Mucosa of stomach (tissue), 1 donor: Measurements from ENCODE around the gene PPP1R14B.

Experiments used
- H3K27me3 ChIP-seq: one replicate; pipeline ENCODE4 v1.7.0; 2013; ENCODE audit warnings: mild to moderate bottlenecking, low read length; ENCODE audit not compliant: control insufficient read depth, insufficient read depth
- H3K36me3 ChIP-seq: one replicate; pipeline ENCODE4 v1.7.0; 2013; ENCODE audit warnings: low read length; ENCODE audit not compliant: control insufficient read depth, insufficient read depth
- H3K4me1 ChIP-seq: one replicate; pipeline ENCODE4 v1.7.0; 2013; ENCODE audit warnings: mild to moderate bottlenecking, low read length; ENCODE audit not compliant: control insufficient read depth, insufficient read depth
- H3K4me3 ChIP-seq: one replicate; pipeline ENCODE4 v1.7.0; 2013; ENCODE audit warnings: low read length
- H3K9ac ChIP-seq: one replicate; pipeline ENCODE4 v1.7.0; 2013; ENCODE audit warnings: mild to moderate bottlenecking, low read length, moderate library complexity
- H3K9me3 ChIP-seq: one replicate; pipeline ENCODE4 v1.7.0; 2013; ENCODE audit warnings: mild to moderate bottlenecking, low read length, moderate library complexity; ENCODE audit not compliant: control insufficient read depth
- donor health status: Pancreatic carcinoma.

The PPP1R14B gene

GRCh38 chr11:64263021-64263946 is 16.5 kb upstream of the PPP1R14B start:
- Histone ChIP-seq H3K9ac (no peak overlapping the region), H3K9me3 (no peaks in the 10 kb centered on the region), H3K36me3 (peaks cover 17% of the 10 kb centered on the region), H3K4me1 (peaks cover 14% of the 10 kb centered on the region), H3K27me3 (no peaks in the 10 kb centered on the region), H3K4me3 (no peak overlapping the region)

DNA sequence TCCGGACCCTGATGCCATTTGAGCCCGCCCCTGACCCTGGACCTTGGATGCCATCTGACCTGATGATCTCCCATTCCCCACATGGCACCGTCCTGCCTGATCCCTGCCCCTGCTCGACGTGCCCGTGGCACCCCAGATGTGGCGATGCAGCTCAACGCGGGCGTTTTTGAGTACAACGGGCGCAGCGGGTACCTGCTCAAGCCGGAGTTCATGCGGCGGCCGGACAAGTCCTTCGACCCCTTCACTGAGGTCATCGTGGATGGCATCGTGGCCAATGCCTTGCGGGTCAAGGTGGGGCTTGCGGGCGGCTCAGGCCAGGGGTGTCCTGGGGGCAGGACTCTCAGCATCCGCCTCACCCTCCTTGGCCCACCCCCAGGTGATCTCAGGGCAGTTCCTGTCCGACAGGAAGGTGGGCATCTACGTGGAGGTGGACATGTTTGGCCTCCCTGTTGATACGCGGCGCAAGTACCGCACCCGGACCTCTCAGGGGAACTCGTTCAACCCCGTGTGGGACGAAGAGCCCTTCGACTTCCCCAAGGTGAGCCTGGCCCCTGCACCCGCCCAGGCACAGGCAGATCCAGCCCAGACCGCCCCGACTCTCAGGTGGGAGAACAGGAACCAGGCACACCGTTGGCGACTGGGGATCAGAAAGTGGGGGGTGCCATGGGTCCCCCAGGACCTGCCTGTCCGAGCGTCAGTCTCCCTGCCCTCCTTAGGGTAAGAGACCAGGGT is 15.7 kb upstream of the PPP1R14B start:
- Histone ChIP-seq H3K4me1 (peaks cover 6% of the 10 kb centered on the region), H3K4me3 (no peak overlapping the region), H3K36me3 (peaks cover 17% of the 10 kb centered on the region), H3K27me3 (no peaks in the 10 kb centered on the region), H3K9me3 (no peaks in the 10 kb centered on the region), H3K9ac (no peak overlapping the region)

DNA sequence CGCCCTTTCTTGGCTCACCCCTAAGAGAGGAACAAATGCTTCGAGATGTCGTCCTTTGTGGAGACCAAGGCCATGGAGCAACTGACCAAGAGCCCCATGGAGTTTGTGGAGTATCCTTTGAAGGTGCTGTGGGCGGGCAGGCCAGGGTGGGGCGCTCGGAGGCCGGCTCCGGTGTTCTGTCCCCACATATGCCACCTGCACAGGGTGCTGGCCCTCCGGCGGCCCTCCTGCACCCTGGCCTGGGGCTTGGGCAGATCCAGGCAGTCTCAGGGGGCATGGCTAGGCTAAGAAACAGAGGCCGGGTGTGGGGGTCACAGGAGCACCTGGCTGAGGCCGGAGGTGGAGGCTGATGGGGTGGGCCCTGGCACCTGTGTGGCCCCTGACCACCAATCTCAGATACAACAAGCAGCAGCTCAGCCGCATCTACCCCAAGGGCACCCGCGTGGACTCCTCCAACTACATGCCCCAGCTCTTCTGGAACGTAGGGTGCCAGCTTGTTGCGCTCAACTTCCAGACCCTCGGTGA is 14.9 kb upstream of the PPP1R14B start:
- Histone ChIP-seq H3K9me3 (no peaks in the 10 kb centered on the region), H3K4me1 (no peaks in the 10 kb centered on the region), H3K27me3 (no peaks in the 10 kb centered on the region), H3K4me3 (no peak overlapping the region), H3K36me3 (peaks cover 17% of the 10 kb centered on the region), H3K9ac (no peak overlapping the region)

DNA sequence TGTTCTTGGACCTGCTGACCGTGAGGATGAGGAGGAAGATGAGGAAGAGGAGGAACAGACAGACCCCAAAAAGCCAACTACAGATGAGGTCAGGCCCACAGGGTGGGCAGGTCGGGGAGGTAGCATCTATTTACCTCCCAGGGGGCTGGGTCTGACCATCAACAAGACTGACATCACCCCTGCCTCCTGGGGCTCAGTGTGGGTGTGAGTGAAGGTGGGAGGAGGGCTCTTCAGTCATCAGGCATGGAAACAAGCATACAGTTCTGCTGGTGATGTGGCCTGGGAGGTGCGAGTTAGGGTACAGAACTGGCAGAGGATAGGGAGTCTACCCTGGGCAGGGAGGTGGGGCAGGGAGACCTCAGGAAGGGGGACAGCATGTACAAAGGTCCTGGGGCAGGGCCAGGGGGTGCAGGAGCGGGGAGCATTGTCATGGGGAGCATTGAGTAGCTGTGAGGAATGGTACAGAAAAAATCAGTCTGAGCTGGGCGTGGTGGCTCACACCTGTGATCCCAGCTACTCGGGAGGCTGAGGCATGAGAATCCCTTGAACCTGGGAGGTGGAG is 13.5 kb upstream of the PPP1R14B start:
- no peaks in the 10 kb centered on the region for H3K9me3 ChIP-seq
- no peaks in the 10 kb centered on the region for H3K27me3 ChIP-seq
- H3K36me3 ChIP-seq, result peaks cover 26% of the 10 kb centered on the region
- no peak overlapping the region for H3K4me3 ChIP-seq
- H3K9ac ChIP-seq, result no peak overlapping the region
- H3K4me1 ChIP-seq, result no peaks in the 10 kb centered on the region

GRCh38 chr11:64259533-64260067 is 12.9 kb upstream of the PPP1R14B start:
- Histone ChIP-seq H3K9ac (no peak overlapping the region), H3K4me3 (no peak overlapping the region), H3K4me1 (no peaks in the 10 kb centered on the region), H3K9me3 (no peaks in the 10 kb centered on the region), H3K36me3 (peaks cover 32% of the 10 kb centered on the region), H3K27me3 (no peaks in the 10 kb centered on the region)

GRCh38 chr11:64258946-64259532 is 12.3 kb upstream of the PPP1R14B start:
- Histone ChIP-seq H3K4me1 (no peaks in the 10 kb centered on the region), H3K4me3 (no peak overlapping the region), H3K9ac (no peak overlapping the region), H3K9me3 (no peaks in the 10 kb centered on the region), H3K36me3 (peaks cover 33% of the 10 kb centered on the region), H3K27me3 (no peaks in the 10 kb centered on the region)

GRCh38 chr11:64258356-64258755 is 11.6 kb upstream of the PPP1R14B start:
- Histone ChIP-seq H3K9me3 (no peaks in the 10 kb centered on the region), H3K9ac (no peak overlapping the region), H3K27me3 (no peaks in the 10 kb centered on the region), H3K4me1 (peaks cover 6% of the 10 kb centered on the region), H3K36me3 (peaks cover 28% of the 10 kb centered on the region), H3K4me3 (no peak overlapping the region)

- peaks cover 21% of the 10 kb centered on the region for H3K4me1 ChIP-seq
- H3K9me3 ChIP-seq, result no peaks in the 10 kb centered on the region
- no peak overlapping the region for H3K4me3 ChIP-seq
- peaks cover 21% of the 10 kb centered on the region for H3K36me3 ChIP-seq
- no peaks in the 10 kb centered on the region for H3K27me3 ChIP-seq
- no peak overlapping the region for H3K9ac ChIP-seq
Observed at GRCh38 chr11:64256300-64256699, 9.6 kb upstream of the PPP1R14B start.

GRCh38 chr11:64255135-64256128 is 8.7 kb upstream of the PPP1R14B start:
- Histone ChIP-seq H3K36me3 (peaks cover 21% of the 10 kb centered on the region), H3K4me1 (peaks cover 28% of the 10 kb centered on the region), H3K27me3 (peaks cover 5% of the 10 kb centered on the region), H3K9ac (no peak overlapping the region), H3K4me3 (no peak overlapping the region), H3K9me3 (no peaks in the 10 kb centered on the region)

GRCh38 chr11:64254326-64254725 is 7.6 kb upstream of the PPP1R14B start:
- H3K4me1 ChIP-seq, result peaks cover 29% of the 10 kb centered on the region
- no peak overlapping the region for H3K4me3 ChIP-seq
- peaks cover 16% of the 10 kb centered on the region for H3K36me3 ChIP-seq
- H3K27me3 ChIP-seq, result peaks cover 5% of the 10 kb centered on the region
- H3K9ac ChIP-seq, result no peak overlapping the region
- no peaks in the 10 kb centered on the region for H3K9me3 ChIP-seq

DNA sequence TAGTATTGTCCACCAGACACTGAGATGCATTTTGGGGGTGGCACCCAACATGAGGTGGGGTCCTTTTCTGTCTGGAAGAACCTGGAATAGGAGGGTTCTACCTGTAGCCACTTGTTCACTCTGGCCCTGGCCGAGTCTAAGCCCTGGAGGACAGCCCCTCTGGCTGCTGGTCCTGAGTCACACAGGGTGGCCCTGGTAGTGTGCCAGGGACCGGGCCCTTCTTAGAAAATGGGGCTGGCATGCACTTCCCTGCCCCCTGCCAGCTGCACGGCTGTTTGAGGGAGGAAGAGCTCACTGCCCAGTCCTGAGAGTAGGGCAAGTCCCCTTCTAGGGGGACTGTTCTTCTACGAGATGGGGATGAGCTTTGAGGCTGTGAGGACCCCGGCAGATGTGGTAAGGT is 6.7 kb upstream of the PPP1R14B start:
- Histone ChIP-seq H3K36me3 (peaks cover 16% of the 10 kb centered on the region), H3K27me3 (peaks cover 5% of the 10 kb centered on the region), H3K9me3 (no peaks in the 10 kb centered on the region), H3K4me1 (peaks cover 29% of the 10 kb centered on the region), H3K9ac (peak overlapping the region; percentile 72), H3K4me3 (no peak overlapping the region)
